Vagina (tissue), 2 donors: ENCODE results near the gene ALKAL2.

Experiments used
- POLR2AphosphoS5 ChIP-seq, 2 donors: sonication (generic); formaldehyde crosslinking; IDR thresholded peaks; one replicate each; pipeline ENCODE4 v1.9.0; 2017; ENCODE audit warnings: antibody characterized with exemption in 2 of 2, mild to moderate bottlenecking in 2 of 2, low read depth in 1 of 2; ENCODE audit not compliant: insufficient read depth in 1 of 2
- TF ChIP-seq, protein P1 (sequence below), 3 experiments: fragments of 450-650 bp in 2 of 3; fragments of 200-600 bp in 1 of 3; sonication (generic) in 1 of 3; IDR thresholded peaks; one replicate each; pipeline ENCODE4 v1.5.1; 2017 to 2019; ENCODE audit warnings: antibody characterized with exemption in 3 of 3, mild to moderate bottlenecking in 2 of 3, moderate library complexity in 2 of 3

DNA sequence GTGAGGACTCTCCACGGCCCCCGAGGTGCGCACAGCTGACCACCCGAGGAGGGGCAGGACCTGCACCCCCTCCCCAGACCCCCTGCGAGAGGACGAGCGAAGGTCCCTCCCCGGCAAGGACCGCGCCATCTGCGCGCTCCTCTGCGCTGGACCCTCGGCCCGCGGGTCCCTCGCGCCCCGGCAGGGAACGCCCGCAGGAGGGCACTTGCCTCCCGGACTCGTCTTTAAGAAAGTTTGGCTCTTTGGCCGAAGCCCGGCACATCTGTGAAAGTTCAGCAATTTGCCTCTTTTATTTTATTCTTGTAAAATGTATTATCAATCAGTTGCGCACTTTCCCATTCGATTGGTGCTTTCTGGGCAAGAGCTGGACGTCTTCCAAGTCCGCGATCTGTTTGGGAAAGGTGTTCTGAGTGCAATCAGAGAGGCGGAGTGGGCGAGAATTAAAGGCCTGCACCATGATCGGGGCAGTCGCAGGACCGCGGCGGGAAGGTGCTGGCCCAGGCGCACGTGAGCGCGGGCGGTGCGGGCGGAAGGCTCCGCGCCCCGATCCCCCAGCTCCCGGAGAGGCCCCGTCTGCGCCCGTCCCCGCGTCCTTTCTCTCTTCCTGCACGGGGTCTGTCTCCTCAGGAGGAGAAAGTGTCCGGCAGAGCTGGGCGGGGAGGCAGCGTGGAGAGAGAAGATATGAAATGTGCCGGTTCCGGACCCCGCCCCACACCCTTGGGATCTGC, 1.6 kb upstream of the ALKAL2 start:
- TF ChIP-seq, protein P1, sequence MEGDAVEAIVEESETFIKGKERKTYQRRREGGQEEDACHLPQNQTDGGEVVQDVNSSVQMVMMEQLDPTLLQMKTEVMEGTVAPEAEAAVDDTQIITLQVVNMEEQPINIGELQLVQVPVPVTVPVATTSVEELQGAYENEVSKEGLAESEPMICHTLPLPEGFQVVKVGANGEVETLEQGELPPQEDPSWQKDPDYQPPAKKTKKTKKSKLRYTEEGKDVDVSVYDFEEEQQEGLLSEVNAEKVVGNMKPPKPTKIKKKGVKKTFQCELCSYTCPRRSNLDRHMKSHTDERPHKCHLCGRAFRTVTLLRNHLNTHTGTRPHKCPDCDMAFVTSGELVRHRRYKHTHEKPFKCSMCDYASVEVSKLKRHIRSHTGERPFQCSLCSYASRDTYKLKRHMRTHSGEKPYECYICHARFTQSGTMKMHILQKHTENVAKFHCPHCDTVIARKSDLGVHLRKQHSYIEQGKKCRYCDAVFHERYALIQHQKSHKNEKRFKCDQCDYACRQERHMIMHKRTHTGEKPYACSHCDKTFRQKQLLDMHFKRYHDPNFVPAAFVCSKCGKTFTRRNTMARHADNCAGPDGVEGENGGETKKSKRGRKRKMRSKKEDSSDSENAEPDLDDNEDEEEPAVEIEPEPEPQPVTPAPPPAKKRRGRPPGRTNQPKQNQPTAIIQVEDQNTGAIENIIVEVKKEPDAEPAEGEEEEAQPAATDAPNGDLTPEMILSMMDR (IDR thresholded peaks at IDR 0.05): no peak
- no peak for TF ChIP-seq POLR2AphosphoS5 (IDR thresholded peaks at IDR 0.05; ENCODE audit: insufficient read depth in 1 of 2, low read depth in 1 of 2)
